ENCODE measurements around the gene LMTK2. TPM values are rescaled to one million over a fixed set of nuclear protein-coding genes. Genes with fewer than 3 reads are reported as not detected.

Gene LMTK2
- total RNA-seq, 1 experiment from 2014 or later: 17.8 TPM

- Histone ChIP-seq H3K79me2 (ENCODE audit: insufficient read depth, low read length) (no peaks in the 10 kb centered on the region), H3K4me2 (ENCODE audit: low read length) (no peak overlapping the region), H3K36me3 (ENCODE audit: control insufficient read depth in 1 of 2, insufficient read depth in 2 of 2, low read length in 2 of 2) (no peaks in the 10 kb centered on the region), H3K27ac (ENCODE audit: low read depth, low read length) (no peak overlapping the region), H3K9me2 (ENCODE audit: insufficient read depth) (no peaks in the 10 kb centered on the region), H3K9ac (ENCODE audit: low read length) (no peak overlapping the region), H3K27me3 (ENCODE audit: insufficient read depth, low read length) (no peaks in the 10 kb centered on the region), H3K9me3 (ENCODE audit: control insufficient read depth in 1 of 2, insufficient read depth in 1 of 2, low read depth in 1 of 2, low read length in 2 of 2) (no peaks in the 10 kb centered on the region), H2AFZ (ENCODE audit: low read depth, low read length, poor library complexity, severe bottlenecking) (no peak overlapping the region), H4K20me1 (ENCODE audit: insufficient read depth) (no peaks in the 10 kb centered on the region), H3K4me3 (replicated peaks in 1 of 2; ENCODE audit: low read depth in 1 of 2, low read length in 2 of 2) (no peak overlapping the region), H3K4me1 (ENCODE audit: control insufficient read depth in 1 of 2, insufficient read depth in 2 of 2, low read length in 2 of 2) (no peaks in the 10 kb centered on the region)
- TF ChIP-seq FOSL1 (IDR thresholded peaks at IDR 0.05; ENCODE audit: low read depth): no peak
- no TSS peak for BruUV-seq (replicated peaks)
- POLR2A ChIA-PET: no interaction called here
- RAD21 ChIA-PET (ENCODE audit: low non-redundant PET in 1 of 2, low total read pairs in 2 of 2, uncharacterized antibody in 2 of 2, unreplicated experiment in 2 of 2): no interaction called here
- no peak for DNase-seq (ENCODE audit: low read depth, low spot score)
- intact Hi-C loops (cut with micrococcal nuclease): no loop called here
- CTCF ChIA-PET: no interaction called here
- ATAC-seq: no peak
Measured at GRCh38 chr7:98073047-98073446, 33.6 kb upstream of the LMTK2 start.

- ChIA-PET POLR2A (no interaction called here), RAD21 (ENCODE audit: low non-redundant PET in 1 of 2, low total read pairs in 2 of 2, uncharacterized antibody in 2 of 2, unreplicated experiment in 2 of 2) (no interaction called here)
- H3K36me3 ChIP-seq (ENCODE audit: control insufficient read depth in 1 of 2, insufficient read depth in 2 of 2, low read length in 2 of 2): no peaks in the 10 kb centered on the region
Measured at GRCh38 chr7:98075801-98076200, 30.9 kb upstream of the LMTK2 start.

More at GRCh38 chr7:98075801-98076200, 30.9 kb upstream of the LMTK2 start:
- H3K4me1 ChIP-seq (ENCODE audit: control insufficient read depth in 1 of 2, insufficient read depth in 2 of 2, low read length in 2 of 2): no peaks in the 10 kb centered on the region
- CTCF ChIA-PET: no interaction called here
- no peaks in the 10 kb centered on the region for H3K9me3 ChIP-seq (ENCODE audit: control insufficient read depth in 1 of 2, insufficient read depth in 1 of 2, low read depth in 1 of 2, low read length in 2 of 2)
- BruUV-seq (replicated peaks): no TSS peak
- no peaks in the 10 kb centered on the region for H4K20me1 ChIP-seq (ENCODE audit: insufficient read depth)
- no peak overlapping the region for H2AFZ ChIP-seq (ENCODE audit: low read depth, low read length, poor library complexity, severe bottlenecking)
- H3K27me3 ChIP-seq (ENCODE audit: insufficient read depth, low read length): no peaks in the 10 kb centered on the region
- no peak for DNase-seq (ENCODE audit: low read depth, low spot score)
- no peak overlapping the region for H3K9ac ChIP-seq (ENCODE audit: low read length)
- H3K27ac ChIP-seq (ENCODE audit: low read depth, low read length): no peak overlapping the region
- H3K79me2 ChIP-seq (ENCODE audit: insufficient read depth, low read length): no peaks in the 10 kb centered on the region
- TF ChIP-seq CEBPB (IDR thresholded peaks at IDR 0.05; ENCODE audit: low read depth) (no peak), CBX3 (IDR thresholded peaks at IDR 0.05; ENCODE audit: low read depth) (no peak), MAX (IDR thresholded peaks at IDR 0.05) (no peak), ATF3 (IDR thresholded peaks at IDR 0.05) (no peak), POLR2AphosphoS5 (IDR thresholded peaks at IDR 0.05; ENCODE audit: low read depth, low read length) (no peak), TCF7L2 (IDR thresholded peaks at IDR 0.05; ENCODE audit: borderline replicate concordance, extremely low read depth, insufficient read depth, insufficient read length) (no peak), JUND (IDR thresholded peaks at IDR 0.05) (no peak), SP1 (IDR thresholded peaks at IDR 0.05; ENCODE audit: low read depth) (no peak), EGR1 (IDR thresholded peaks at IDR 0.05; ENCODE audit: low read depth) (no peak)
- H3K4me2 ChIP-seq (ENCODE audit: low read length): no peak overlapping the region
- intact Hi-C loops (cut with micrococcal nuclease): no loop called here
- no peak for ATAC-seq
- H3K9me2 ChIP-seq (ENCODE audit: insufficient read depth): no peaks in the 10 kb centered on the region
- H3K4me3 ChIP-seq (replicated peaks in 1 of 2; ENCODE audit: low read depth in 1 of 2, low read length in 2 of 2): no peak overlapping the region

All from HCT116 (cell line).